Stimulated activated CD4-positive, alpha-beta T cell treated with anti-CD3 and anti-CD28 coated beads, TNF-alpha, amount 100 ng/mL, for 24 hours (primary cell): Measurements from ENCODE around the gene ABCA6.
"Not testable (repeated sequence)": the region's sequence is repeated elsewhere in the genome, so short reads cannot be mapped to it uniquely, and the experiment has no call there.

Experiments used
- DNase-seq, 3 experiments: peaks; one replicate each; pipeline ENCODE4 v3.0.0-alpha.2; 2020; ENCODE audit warnings: low read depth in 3 of 3

The ABCA6 gene

DNA sequence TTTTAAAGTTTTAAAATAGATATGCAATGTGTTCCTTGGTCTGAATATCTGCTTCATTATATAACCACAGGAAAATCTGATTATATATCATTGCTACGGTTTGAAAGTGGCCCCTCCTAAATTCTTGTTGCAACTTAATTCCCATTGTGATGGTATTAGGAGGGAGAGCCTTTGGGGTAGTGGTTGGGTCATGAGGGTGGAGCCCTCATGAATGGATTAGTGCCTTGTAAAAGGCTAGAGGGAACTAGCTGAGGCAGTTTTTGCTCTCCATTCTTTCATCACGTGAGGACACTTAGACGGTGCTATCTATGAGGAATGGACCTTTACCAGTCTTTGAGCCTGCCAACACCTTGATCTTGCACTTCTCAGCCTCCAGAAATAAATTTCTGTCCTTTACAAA is 7.6 kb downstream of the ABCA6 start:
- no peak for DNase-seq

DNA sequence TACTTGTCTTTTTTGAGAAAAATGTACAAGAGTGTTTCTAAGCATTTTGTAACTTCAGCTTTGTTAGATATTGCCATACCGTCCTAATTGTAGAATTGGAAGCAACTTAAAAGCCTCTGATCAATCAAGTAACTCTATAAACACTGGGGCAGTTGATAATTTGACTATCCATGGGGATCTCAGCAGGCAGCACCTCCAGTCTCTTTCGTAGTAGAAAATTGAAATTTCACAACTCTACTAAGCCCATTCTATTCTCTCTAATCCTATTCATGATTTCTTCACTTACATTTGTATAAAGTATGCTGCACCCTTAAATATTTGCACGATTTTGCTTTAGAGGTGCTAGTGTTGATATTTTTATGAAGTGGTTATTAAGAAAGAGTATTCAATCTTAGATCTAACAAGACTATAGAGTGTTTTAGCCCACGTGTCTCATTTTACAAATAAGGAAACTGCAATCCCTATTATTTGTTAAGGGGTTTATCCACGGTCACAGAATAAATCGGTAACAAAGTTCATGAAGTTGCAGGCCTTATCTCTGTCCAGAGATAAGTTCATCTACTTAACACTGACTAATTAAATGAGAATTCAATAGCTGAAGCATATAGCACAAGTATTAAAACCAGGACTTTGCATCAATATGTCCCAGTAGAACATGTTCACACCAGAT is 10.9 kb downstream of the ABCA6 start:
- DNase-seq, result no peak

DNA sequence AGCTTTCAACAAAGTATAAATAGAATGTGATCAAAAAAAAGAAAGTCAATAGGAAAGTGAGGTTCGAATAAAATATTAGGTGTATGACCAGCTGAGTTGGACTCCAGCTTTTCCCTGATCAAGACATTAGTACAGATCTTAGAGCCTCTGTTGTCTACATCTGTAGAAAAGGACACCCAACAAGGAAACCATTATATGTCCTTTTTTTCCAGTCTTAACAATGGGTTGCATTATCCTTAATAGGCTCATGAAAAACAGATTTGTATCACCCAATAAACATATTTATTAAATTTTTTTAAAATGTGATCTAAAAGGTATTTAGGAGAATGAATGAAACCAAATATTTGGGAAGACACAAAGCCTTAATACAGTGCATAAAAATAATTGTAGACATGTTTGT is 18.1 kb downstream of the ABCA6 start:
- DNase-seq, result no peak

DNA sequence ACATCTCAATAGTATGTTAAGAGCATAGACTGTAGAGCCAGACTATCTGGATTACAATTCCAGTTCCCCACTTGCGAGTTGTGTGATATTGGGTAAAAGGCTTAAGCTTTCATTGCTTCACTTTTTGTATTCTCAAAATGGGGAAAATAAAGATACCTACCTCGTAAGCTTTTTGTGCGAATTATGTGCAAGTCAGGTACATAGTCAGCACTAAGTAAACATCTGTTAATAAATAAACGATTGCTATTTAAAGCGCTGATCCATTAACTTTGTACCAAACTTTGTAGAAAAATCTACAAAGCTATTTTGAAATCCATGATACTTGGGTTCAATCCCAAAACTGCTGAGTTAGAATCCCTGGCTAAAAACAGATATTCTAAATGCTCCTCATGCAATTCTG is 19.6 kb downstream of the ABCA6 start:
- DNase-seq, result no peak

DNA sequence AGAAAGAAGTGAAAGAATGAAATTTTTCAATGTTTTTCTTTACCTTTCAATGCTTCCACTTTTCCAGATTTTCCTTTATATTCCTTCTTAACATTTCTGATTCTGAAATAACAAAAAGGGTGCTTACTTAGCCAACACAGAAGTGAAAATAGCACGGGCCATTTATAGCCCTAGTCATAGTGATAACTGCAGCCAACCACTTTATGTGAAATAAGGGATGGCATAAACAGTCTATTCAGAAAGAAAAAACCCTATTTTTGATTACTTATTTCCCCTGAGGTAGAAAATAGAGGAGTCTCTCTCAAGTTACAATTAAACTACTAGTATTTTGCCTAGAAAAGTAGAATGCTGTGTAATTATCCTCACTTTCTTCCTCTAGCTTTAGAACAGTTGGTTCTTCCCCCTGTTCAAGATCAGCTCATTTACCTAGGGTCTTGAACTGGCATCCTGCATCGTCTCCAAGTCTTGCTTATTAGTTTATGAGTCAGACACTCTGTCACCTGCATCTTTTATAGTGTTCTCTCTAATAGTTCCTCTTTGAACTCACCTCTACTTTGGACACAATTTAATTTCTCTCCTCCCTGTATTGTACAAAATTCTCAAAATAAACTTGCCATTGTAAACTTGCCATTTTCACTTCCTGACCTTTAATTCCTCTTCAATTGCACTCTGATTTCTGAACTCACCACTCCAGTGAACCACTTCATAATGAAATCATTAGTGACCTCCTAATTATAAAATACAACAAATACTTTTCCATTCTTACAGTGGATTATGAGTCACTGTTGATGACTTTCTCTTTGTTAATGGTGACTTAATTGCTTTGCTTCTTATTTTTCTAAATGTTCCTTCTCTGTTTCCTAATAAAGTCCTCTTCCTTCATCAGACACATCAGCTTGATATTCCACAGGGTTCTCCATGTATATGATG is 23.6 kb downstream of the ABCA6 start:
- DNase-seq, result no peak

DNA sequence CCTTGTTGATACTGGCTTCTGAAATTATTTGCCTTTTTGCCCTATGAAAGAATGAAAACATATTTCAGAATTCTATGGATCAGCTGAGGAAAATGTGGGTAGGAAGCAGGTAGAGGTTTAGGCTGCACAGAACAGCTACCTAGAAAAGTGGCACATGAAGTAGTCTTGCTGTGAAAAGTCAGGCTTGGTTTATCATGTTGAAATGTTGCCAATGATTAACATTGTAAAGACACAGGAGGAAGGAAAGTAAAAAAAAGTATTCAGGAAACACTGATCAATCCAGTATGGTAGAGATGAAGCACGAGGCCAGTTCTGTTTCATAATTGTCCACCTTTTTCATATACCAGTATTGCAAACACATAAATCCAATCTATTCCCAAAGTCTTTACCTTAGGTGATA is 29.9 kb downstream of the ABCA6 start:
- DNase-seq, result no peak

DNA sequence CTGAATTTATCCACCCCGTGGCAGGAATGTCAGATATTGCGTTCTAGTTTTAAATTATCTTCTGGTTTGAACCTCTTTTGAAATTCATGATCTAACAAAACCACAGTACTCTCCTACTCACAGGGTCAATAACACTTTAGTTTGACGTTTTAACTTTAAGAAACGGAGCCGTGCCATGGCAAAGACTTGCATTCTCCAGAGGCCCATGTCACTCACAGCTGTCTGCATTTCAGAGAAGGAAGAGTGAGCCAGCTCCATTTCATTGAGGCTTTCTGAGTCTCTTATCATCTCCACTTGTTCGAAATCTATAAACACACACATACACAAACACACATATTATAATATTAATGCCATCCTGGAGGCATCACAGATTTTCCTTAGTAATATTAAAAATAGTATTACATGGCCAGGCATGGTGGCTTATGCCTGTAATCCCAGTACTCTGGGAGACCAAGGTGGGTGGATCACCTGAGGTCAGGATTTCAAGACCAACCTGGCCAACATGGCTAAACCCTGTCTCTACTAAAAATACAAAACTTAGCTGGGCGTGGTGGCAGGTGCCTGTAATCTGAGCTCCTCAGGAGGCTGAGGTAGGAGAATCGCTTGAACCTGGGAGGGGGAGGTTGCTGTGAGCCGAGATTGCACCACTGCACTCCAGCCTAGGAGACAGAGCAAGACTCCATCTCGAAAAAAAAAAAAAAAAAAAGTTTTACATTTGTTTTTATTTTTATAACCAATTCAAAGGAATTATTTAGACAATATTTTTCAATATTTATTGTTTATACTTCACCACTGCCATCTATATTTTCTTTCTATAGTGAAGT is 35.6 kb downstream of the ABCA6 start:
- DNase-seq, result no peak

DNA sequence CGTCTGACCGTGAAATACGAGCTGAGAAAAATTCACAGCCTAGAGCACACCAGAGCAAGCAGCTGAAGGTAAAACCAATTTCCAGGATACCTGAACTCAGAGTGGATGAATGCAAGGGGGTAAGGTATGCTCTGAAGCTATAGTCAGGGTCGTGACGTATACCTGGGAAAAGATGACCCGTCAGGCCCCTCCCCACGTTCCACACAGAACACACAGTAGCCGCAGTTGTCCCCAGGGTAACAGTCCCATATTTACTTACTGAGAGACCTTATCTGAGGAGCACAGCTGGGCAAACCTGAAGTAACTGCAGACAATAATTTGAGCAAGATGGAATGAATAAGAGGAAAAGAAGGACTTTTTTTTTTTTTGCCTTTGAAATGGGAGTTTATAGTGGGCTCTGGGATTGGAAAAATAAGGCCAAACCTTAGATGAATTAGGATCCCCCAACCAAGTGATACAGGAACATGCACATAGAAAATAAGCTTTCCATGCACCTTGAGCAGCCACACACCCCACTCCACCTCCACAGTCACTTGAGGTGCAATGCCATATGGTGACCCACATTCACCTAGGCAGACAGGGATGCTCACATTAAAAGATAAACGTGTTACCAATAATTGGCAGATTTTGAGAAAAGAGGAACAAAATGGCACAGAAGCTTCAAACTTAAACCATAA is 38.0 kb downstream of the ABCA6 start:
- DNase-seq, result no peak

DNA sequence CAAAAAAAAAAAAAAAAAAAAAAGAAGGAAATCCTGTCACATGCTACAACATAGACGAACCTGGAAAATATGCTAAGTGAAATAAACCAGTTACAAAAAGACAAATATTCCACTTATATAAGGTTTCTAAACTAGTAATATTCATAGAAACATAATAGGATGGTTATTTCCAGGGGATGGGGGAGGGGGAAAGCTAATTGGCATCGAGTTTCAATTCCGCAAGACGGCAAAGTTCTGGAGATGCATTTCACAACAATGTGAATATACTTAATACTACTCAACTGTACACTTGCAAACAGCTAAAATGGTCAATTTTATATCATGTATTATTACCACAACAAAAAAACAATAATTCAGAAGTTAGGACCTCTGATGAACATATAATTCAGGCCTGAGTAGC is 43.1 kb downstream of the ABCA6 start:
- no peak for DNase-seq

DNA sequence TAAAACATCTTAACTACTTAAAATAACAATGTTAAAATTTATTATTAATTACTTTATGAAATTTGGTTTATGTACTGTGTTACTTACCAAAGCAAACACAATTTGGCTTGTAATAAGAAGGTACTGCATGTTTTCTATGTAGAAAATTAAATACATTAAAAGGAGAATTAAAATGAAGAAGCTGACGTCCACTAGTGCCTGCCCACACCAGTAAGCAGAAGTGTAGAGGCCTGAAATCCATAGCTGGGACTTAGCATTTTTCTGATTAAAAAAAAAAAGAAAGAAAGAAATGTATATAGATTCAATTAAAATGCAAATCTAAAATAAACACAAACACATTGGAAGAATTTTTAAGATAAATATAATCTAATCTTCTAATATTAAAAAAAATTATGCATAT is 45.2 kb downstream of the ABCA6 start:
- DNase-seq, result no peak

DNA sequence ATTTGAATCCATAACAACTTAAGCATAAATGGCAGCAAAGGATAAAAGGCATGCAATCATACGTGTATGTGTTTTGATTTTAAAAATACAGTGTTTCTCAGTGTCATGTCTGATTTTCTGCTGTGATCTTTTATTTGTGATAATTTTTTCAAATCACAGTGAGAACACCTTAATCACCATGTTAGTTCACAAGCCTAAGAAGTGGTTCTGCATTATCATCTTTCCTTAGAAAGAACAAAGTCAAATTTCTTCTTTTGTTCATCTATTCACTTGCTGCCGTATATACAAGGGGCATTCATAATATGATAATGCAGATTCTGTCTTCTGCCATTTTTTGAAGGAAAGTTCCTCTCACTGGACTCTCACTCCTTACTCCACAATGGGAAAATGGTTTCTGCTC is 47.7 kb downstream of the ABCA6 start:
- DNase-seq, result no peak

DNA sequence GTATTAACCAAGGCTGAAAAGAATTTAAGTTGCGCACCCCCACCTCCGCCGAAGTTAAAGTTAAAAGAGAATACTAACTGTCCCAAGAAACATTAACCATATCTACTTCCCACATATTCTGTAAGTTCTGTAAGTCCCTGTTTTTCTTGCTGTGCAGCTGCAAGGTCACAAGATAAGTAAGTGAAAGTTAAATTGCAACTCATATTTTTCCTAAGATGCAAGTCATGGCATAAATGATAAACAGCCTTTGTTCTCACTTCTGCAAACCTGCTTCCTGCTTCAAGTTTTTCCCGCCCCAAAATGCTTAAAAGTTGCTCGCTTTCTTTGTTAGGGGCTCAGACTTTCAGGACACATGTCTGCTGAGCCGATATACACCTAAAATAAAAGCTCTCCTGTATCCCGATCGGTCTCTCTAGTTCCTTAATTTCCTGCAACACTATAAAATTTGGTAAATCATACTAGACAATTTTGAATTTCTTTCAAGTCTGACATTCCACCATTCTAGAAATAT is 48.4 kb downstream of the ABCA6 start:
- DNase-seq, result no peak

DNA sequence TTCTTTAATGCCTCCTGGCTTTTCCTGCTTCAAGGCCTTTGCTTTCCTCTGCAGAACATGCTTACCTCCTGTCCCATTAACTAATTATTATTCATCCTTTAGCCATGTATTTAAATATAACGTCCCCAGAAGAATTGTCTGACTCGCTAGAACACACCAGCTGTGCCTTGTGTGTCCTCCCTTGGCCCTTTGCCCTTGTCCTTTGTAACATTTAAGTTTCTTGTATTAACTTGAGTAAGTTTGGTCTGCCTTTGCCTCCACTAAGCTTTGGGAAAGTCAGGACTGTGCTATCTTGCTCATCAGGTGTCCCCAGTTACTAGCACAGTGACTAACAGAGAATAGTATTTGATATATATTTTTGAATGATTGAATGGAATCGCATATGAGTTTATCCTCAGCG is 51.3 kb downstream of the ABCA6 start:
- no peak for DNase-seq

DNA sequence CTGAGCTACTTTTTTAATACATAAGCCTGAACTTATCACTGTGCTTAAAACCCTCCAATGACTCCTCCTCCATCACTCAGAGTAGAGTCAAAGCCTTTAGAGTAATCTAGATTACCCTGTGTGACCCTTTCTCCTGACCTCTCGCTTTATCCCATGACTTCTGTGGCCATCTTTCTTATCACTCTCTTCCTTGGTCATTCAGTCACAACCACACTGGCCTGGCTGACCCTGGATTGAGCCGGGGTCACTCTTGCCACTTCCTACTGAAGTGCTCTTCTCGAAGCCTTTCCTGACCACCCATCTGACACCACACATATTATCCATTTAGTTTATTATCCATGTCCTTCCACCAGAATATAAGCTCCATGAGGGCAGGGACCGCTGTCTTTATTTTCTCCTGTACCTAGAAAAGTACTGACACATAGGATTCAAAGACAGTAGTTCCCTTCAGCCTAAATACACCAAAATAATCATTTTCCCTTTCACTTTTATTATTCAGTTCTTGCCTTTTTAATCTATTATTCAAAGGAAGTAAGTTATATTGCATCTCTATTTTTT is 53.0 kb downstream of the ABCA6 start:
- DNase-seq, result no peak

DNA sequence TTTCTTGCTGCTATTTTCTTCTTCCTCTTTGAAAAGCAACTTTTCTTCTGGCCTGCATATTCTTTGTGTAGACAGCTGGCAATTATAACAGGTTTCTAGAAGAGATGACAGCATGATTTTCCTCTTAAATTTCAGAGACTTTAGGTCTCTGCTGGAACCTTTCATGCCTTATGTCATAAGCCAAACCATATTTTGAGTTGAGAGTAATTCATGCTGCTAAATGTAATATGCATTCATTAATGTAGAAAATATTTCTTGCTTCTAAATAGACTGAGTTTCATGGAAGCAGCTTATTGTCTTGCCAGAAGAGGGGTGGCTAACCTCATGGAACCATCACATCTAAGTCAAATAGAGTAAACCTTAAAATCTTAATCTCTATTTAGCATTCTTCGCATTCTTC is 55.1 kb downstream of the ABCA6 start:
- DNase-seq, result no peak

DNA sequence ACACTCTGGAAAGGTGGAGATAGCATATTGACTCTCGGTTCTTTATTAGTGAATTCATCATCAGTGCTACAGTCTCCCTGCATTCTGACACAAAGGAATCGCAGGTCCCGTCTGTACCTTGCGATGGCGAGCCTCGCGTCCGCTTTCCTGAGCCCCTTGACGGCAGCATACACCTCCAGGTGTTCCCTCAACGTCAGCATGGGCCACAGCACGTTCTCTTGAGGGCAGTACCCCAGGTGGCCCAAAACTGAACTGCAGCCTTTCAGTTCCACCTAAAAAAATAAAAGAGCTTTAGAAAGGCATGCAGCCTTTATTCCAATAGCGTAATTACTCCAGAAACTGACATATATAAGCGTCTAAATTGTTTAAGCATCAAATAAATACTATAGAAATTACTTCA is 56.8 kb downstream of the ABCA6 start:
- no peak for DNase-seq

DNA sequence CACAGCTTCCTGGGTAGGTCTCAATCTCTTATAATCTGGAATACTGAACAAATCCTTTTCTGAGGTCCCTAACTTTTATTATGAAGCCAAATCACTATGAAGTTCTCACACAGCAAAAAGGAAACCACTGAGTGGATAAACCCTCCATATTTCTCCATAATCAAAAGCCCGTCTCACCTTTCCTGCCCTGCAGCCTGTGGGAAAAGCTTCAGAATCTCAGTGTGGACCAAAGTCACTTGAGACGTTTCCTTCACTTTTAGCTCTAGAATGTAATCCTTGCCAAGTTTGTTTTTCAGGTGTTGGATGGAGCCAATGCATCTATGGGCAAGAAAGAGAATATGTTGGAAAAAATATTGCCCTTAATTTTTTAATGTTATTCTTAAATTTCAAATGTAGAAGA is 59.0 kb downstream of the ABCA6 start:
- DNase-seq, result no peak

DNA sequence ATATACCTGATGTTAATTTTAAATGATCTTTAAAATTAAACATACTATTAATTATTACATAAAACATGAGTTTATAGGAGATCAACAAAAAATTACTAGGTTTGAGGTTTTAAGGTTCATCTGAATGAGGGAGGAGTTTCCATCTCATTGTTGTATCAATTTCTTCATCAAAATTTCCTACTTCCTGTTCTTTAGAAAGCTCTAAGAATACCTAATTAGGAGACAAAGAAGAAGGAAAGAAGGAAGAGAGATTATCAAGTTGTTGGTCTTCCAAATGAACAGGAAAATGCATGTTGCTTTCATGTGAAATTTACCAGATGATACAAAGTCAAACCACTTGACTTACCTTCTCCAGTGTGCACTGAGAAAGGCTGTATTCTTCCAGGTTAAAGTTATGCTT is 62.8 kb downstream of the ABCA6 start:
- no peak for DNase-seq

DNA sequence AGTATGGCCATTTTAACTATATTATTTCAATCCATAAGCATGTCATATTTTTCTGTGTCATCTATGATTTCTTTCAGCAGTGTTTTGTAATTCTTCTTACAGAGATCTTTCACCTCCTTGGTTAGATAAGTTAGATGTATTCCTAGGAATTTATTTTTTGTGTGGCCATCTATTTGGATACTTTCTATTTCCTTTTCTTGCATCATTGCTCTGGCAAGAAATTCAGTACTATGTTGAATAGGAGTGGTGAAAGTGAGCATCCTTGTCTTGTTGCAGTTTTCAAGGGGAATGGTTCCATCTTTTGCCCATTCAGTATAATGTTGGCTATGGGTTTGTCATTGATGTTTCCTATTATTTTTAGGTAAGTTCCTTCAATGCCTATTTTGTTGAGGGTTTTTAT is 65.9 kb downstream of the ABCA6 start:
- DNase-seq, result no peak

DNA sequence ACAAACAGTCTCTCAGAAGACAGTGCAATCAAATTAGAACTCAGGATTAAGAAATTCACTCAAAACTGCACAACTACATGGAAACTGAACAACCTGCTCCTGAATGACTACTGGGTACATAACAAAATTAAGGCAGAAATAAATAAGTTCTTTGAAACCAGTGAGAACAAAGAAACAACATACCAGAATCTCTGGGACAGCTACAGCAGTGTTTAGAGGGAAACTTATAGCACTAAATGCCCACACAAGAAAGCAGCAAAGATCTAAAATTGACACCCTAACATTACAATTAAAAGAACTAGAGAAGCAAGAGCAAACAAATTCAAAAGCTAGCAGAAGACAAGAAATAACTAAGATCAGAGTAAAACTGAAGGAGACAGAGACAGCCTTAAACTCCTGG is 68.3 kb downstream of the ABCA6 start:
- not testable (repeated sequence) for DNase-seq

DNA sequence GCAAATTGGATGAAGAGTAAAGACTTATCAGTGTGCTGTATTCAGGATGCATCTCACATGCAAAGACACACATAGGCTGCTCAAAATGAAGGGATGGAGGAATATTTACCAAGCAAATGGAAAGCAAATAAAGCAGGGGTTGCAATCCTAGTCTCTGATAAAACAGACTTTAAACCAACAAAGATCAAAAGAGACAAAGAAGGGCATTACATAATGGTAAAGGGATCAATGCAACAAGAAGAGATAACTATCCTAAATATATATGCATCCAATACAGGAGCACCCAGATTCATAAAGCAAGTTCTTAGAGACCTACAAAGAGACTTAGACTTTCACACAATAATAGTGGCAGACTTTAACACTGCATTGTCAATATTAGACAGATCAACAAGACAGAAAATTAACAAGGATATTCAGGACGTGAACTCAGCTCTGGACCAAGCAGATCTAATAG is 68.9 kb downstream of the ABCA6 start:
- not testable (repeated sequence) for DNase-seq
